K562 (cell line): Measurements from ENCODE around the gene HDLBP. TPM values are rescaled to one million over a fixed set of nuclear protein-coding genes. Genes with fewer than 3 reads are reported as not detected.

Experiments
- EP400 ChIP-seq: fragments of 450-650 bp; IDR thresholded peaks from 2 replicates; pipeline ENCODE4 v1.6.1; 2017; ENCODE audit warnings: antibody characterized with exemption, mild to moderate bottlenecking, moderate library complexity
- HIVEP1 ChIP-seq: fragments of 250-450 bp; sonication (Bioruptor Pico); IDR thresholded peaks from 2 replicates; pipeline ENCODE4 v1.4.0; 2020; ENCODE audit warnings: mild to moderate bottlenecking
- MAZ ChIP-seq, 2 experiments: fragments of 450-650 bp in 1 of 2; sonication (generic) in 1 of 2; formaldehyde crosslinking; IDR thresholded peaks in 1 of 2; conservative IDR thresholded peaks in 1 of 2; 2 replicates each; pipeline versions ENCODE4 v1.4.0 to v1.5.0; 2020; ENCODE audit warnings: mild to moderate bottlenecking in 1 of 2, missing genetic modification reagents in 1 of 2
- NR4A1 ChIP-seq, 2 experiments: fragments of 250-450 bp in 1 of 2; fragments of 450-650 bp in 1 of 2; sonication (Bioruptor Pico) in 1 of 2; IDR thresholded peaks; 2 replicates each; pipeline versions ENCODE4 v1.4.0 to v1.6.1; 2016 to 2020; ENCODE audit warnings: mild to moderate bottlenecking in 2 of 2, missing compliant biosample characterization in 1 of 2, missing genetic modification characterization in 1 of 2, moderate library complexity in 1 of 2
- PHB2 ChIP-seq: fragments of 450-650 bp; IDR thresholded peaks from 2 replicates; pipeline ENCODE4 v1.6.1; 2017; ENCODE audit warnings: low read depth
- POLR2G ChIP-seq: fragments of 200-400 bp; formaldehyde crosslinking; IDR thresholded peaks from 2 replicates; pipeline ENCODE4 v1.6.1; 2017; ENCODE audit warnings: low read depth, mild to moderate bottlenecking, antibody characterized with exemption, low read length, moderate library complexity
- RNF2 ChIP-seq: sonication (generic); IDR thresholded peaks from 2 replicates; pipeline ENCODE4 v1.6.1; 2016
- SAFB ChIP-seq: fragments of 200-400 bp; formaldehyde crosslinking; IDR thresholded peaks from 2 replicates; pipeline ENCODE4 v1.6.1; 2017; ENCODE audit warnings: low read depth, low read length, borderline replicate concordance
- SP2 ChIP-seq: IDR thresholded peaks from 2 replicates; pipeline ENCODE4 v1.6.1; 2011; ENCODE audit warnings: mild to moderate bottlenecking, low read depth, low read length, moderate library complexity; ENCODE audit not compliant: poor library complexity, severe bottlenecking; ENCODE audit errors: extremely low read depth
- TAF1 ChIP-seq: IDR thresholded peaks from 2 replicates; pipeline ENCODE4 v1.6.1; 2011; ENCODE audit warnings: mild to moderate bottlenecking, low read length, moderate library complexity; ENCODE audit not compliant: insufficient read depth, control insufficient read depth, severe bottlenecking; ENCODE audit errors: extremely low read depth
- U2AF1 ChIP-seq: fragments of 200-400 bp; formaldehyde crosslinking; optimal IDR thresholded peaks from 2 replicates; pipeline ENCODE3; 2017; ENCODE audit warnings: mild to moderate bottlenecking, low read depth, low read length, moderate library complexity
- ZBTB7A ChIP-seq: IDR thresholded peaks from 2 replicates; pipeline ENCODE4 v1.6.1; 2011; ENCODE audit warnings: low read depth, mild to moderate bottlenecking, low read length, moderate library complexity, borderline replicate concordance; ENCODE audit not compliant: control insufficient read depth
- ZC3H11A ChIP-seq: IDR thresholded peaks from 2 replicates; pipeline ENCODE4 v1.6.1; 2012; ENCODE audit warnings: low read depth, low read length, improper control_type of control experiment
- polyA plus RNA-seq, 8 experiments: library from polyadenylated mRNA; depleted of rRNA in 4 of 8; stranded (reverse) in 5 of 8; unstranded in 3 of 8; fragments of >200 nt; fragmentation: Nextera tagmentation in 2 of 8; fragmentation: Illumina TruSeq in 1 of 8; extraction: Ambion mirVana in 2 of 8; extraction: Trizol in 1 of 8; gene quantifications; 2 replicates each; pipeline versions ENCODE4 v1.2.1 to v1.2.3, GENCODE V29; 2011 to 2014; ENCODE audit warnings: inconsistent platforms in 1 of 8, missing spikeins in 1 of 8
- total RNA-seq, 7 experiments: library from RNA; depleted of rRNA in 6 of 7; stranded (reverse); fragments of >200 nt in 6 of 7; fragmentation: Illumina TruSeq in 2 of 7; extraction: Trizol in 2 of 7; gene quantifications; 2 replicates each; pipeline versions ENCODE4 v1.2.1 to v1.2.3, GENCODE V29; 2011 to 2021; ENCODE audit warnings: low replicate concordance in 1 of 7
- TF ChIP-seq, protein P1 (sequence below): fragments of 450-650 bp; IDR thresholded peaks from 2 replicates; pipeline ENCODE4 v1.6.1; 2016
- TF ChIP-seq, protein P2 (sequence below): conservative IDR thresholded peaks from 2 replicates; pipeline ENCODE4 v1.6.1; 2011; ENCODE audit warnings: low read depth, mild to moderate bottlenecking, low read length; ENCODE audit not compliant: control insufficient read depth
- TF ChIP-seq, protein P3 (sequence below): fragments of 250-450 bp; sonication (Bioruptor Pico); IDR thresholded peaks from 2 replicates; pipeline ENCODE4 v1.8.0; 2021; ENCODE audit warnings: borderline replicate concordance, mild to moderate bottlenecking, moderate library complexity; ENCODE audit not compliant: poor library complexity, severe bottlenecking
- TF ChIP-seq, protein P4 (sequence below): fragments of 250-450 bp; sonication (Bioruptor Pico); IDR thresholded peaks from 2 replicates; pipeline ENCODE4 v1.4.0; 2020; ENCODE audit warnings: mild to moderate bottlenecking
- TF ChIP-seq, protein P5 (sequence below): sonication (generic); formaldehyde crosslinking; IDR thresholded peaks from 2 replicates; pipeline ENCODE4 v1.8.0; 2023; ENCODE audit warnings: mild to moderate bottlenecking, missing genetic modification reagents

HDLBP gene
- total and polyA plus RNA-seq, 9 of the 15 experiments (the other 6 are each of a cell fraction or from before 2014, with no cell fraction given), result 24.4 to 378 (median 146) TPM

DNA sequence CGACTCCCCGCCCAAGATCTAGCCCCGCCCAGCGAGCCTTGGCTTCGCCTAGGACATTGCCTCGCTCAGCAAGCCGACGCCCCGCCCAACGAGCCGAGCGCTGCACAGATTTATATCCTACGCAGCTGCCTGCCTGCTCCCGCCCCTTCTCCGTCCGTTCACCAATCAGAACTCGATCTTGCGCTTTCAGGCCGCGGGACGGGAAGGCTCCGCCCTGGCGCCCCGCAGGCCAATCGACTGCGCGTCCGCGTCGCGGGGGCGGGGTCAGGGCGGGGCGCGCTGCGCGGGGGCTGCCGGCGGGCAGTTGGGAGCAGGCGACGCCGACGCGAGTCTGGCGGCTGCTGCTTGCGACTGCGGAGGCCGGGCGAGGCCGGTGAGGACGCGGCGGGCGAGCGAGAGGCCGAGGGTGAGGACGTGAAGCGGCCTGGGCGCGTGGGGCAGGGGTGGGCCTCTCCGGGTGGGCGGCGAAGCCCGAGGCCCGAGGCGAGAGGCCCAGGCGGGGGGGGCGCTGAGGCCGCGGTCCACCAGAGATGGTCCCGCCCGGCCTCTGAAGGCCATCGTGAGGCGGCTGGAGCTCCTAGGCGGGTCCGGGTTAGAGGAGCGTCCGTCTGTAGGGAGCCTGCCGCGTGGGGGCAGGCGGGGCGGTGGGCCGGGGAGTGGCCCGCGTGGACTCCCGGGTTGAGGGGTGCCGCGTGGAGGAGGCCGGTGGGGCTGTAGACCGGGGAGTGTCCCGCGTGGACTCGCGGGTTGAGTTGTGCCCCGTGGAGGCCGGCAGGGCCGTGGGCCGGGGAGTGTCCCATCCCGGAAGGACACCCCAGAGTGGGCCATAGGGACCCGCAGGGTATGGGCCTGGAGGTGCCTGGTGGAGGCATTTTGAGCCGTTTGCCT is 40.8 kb upstream of the HDLBP start, which contains the start of gene FARP2 (continued):
- TF ChIP-seq NR4A1 (CRISPR knock-in tag; IDR thresholded peaks at IDR 0.05) (no peak), NR4A1 (tag; IDR thresholded peaks at IDR 0.05) (no peak), TAF1 (peak; percentile 88), EP400 (peak; percentile 28; the same call in 1 of the 2 replicates), RNF2 (0 out of 2 replicates have a peak, but pooled peaks have one; percentile 34), SP2 (peak; percentile 35), MAZ (CRISPR knock-in tag; conservative IDR thresholded peaks at IDR 0.05 in 1 of 2, IDR thresholded peaks at IDR 0.05 in 1 of 2) (peak in 1 of 2 experiments; percentile 67; a peak in 3 of 4 replicates), ZC3H11A (no peak), SAFB (peak; percentile 87), HIVEP1 (no peak), POLR2G (peak; percentile 93), U2AF1 (peak; percentile 57), PHB2 (no peak), ZBTB7A (peak; percentile 42; the same call in 1 of the 2 replicates)
- TF ChIP-seq, protein P1, sequence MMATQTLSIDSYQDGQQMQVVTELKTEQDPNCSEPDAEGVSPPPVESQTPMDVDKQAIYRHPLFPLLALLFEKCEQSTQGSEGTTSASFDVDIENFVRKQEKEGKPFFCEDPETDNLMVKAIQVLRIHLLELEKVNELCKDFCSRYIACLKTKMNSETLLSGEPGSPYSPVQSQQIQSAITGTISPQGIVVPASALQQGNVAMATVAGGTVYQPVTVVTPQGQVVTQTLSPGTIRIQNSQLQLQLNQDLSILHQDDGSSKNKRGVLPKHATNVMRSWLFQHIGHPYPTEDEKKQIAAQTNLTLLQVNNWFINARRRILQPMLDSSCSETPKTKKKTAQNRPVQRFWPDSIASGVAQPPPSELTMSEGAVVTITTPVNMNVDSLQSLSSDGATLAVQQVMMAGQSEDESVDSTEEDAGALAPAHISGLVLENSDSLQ, result peak; percentile 56; the same call in 1 of the 2 replicates
- TF ChIP-seq, protein P2, sequence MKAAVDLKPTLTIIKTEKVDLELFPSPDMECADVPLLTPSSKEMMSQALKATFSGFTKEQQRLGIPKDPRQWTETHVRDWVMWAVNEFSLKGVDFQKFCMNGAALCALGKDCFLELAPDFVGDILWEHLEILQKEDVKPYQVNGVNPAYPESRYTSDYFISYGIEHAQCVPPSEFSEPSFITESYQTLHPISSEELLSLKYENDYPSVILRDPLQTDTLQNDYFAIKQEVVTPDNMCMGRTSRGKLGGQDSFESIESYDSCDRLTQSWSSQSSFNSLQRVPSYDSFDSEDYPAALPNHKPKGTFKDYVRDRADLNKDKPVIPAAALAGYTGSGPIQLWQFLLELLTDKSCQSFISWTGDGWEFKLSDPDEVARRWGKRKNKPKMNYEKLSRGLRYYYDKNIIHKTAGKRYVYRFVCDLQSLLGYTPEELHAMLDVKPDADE, result no peak
- TF ChIP-seq, protein P3, sequence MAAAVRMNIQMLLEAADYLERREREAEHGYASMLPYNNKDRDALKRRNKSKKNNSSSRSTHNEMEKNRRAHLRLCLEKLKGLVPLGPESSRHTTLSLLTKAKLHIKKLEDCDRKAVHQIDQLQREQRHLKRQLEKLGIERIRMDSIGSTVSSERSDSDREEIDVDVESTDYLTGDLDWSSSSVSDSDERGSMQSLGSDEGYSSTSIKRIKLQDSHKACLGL (CRISPR knock-in tag), result no peak
- TF ChIP-seq, protein P4, sequence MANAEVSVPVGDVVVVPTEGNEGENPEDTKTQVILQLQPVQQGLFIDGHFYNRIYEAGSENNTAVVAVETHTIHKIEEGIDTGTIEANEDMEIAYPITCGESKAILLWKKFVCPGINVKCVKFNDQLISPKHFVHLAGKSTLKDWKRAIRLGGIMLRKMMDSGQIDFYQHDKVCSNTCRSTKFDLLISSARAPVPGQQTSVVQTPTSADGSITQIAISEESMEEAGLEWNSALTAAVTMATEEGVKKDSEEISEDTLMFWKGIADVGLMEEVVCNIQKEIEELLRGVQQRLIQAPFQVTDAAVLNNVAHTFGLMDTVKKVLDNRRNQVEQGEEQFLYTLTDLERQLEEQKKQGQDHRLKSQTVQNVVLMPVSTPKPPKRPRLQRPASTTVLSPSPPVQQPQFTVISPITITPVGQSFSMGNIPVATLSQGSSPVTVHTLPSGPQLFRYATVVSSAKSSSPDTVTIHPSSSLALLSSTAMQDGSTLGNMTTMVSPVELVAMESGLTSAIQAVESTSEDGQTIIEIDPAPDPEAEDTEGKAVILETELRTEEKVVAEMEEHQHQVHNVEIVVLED (CRISPR knock-in tag), result peak; percentile 34; the same call in 1 of the 2 replicates
- TF ChIP-seq, protein P5, sequence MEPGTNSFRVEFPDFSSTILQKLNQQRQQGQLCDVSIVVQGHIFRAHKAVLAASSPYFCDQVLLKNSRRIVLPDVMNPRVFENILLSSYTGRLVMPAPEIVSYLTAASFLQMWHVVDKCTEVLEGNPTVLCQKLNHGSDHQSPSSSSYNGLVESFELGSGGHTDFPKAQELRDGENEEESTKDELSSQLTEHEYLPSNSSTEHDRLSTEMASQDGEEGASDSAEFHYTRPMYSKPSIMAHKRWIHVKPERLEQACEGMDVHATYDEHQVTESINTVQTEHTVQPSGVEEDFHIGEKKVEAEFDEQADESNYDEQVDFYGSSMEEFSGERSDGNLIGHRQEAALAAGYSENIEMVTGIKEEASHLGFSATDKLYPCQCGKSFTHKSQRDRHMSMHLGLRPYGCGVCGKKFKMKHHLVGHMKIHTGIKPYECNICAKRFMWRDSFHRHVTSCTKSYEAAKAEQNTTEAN, result 0 out of 2 replicates have a peak, but pooled peaks have one; percentile 49
